Colon (tissue), 2 donors: ENCODE data around the gene L3MBTL1.
"Not testable (repeated sequence)": the region's sequence is repeated elsewhere in the genome, so short reads cannot be mapped to it uniquely, and the experiment has no call there.

Experiments used
- FAIRE-seq: peaks from 2 replicates; lab custom pipeline; 2012; peaks lifted over from hg19 to GRCh38; lab: Jason Lieb, UNC
- donor health status: control.
- donor health status: control.

Gene L3MBTL1

DNA sequence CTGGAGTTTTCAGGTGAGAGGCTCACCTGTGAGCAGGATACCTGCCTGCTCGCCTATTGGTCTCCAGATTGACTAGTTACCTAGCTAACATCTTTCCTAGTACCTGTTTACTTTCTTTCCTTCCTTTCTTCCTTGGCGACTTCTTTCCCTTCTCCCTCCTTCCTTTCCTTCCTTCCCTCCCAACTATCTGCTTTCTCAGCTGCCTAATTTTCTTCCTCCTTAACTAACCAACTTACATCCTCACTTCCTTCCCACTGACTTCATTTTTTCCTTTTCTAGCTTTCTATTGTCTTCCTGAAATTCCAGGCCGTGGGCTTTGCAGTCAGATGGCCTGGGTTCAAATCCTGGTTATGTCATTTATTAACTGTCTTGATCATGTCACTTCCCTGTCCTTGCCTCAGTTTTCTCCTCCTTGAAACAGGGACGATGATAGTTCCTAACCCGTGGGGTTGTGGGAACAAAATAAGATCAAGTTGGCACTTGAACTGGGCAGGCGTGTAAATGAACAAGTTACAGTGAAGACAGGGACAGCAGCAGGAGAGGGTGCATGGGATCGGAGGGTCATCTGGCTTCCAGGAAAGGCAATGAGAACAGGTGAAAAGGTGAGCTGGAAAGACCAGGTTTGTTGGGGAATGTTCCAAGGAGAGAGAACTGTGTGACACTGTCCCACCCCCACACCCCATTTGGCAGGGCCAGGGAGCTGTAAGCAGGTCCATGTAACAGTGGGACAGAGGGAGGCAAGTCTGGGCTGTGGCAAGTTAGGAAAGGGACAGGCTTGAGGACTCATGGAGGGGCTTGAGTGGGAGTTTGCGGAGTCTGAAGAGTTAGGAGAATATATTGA, 51.9 kb downstream of the L3MBTL1 start:
- no peak for FAIRE-seq

DNA sequence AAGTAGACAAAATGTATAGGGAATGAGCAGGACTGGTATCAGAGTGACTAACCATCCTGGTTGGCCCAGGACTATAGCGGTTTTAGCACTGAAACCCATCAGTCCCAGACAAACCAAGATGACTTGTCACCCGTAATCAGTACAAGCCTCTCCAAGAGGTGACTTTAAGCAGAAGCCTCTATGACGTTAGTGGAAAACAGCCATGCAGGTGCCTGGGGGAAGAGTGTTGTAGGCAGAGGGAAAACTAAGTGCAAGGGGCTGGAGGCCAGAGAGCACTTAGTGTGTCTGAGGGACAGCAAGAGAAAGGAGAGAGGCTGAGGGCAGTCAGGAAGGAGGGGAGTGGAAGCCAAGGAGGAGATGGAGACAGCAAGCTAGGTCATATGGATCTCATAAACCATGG, 53.5 kb downstream of the L3MBTL1 start:
- FAIRE-seq: no peak

DNA sequence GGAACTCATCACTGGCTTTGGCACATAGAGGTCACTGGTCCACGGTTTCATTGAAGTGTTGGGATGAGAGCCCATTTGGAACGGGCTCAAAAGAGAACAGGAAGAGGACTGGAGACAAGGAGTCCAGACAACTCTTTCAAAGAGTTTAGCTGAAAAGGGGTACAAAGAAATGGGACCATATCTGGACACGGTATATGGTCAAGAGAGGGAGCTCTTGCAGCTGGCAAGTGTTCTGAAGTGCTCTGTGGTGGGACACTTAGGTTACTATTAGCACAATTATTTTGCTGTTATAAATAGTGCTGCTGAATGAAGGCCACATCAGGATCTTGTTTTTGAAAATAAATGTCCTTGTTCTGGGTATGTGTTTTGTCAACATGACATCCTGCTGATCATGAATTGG, 55.9 kb downstream of the L3MBTL1 start:
- no peak for FAIRE-seq

DNA sequence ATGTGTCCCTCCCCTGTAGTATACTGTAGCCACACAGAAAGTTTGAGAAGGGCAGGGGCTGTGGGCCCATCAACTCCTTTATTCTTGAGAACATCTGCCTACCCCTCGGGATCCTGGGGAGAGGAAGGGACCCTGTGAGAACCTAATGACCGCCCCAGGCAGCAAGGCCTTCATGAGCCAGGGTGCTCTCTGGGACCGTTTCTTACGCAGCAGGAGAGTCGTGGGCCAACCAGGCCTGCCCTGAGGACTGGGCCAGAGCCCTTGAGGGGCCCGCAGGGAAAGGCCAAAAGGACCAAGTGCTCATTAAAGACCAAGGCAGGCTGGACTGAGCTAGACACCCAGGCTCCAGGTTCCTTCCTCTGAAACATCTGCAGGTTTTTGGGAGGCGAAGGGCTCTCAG, 56.5 kb downstream of the L3MBTL1 start:
- FAIRE-seq: no peak

DNA sequence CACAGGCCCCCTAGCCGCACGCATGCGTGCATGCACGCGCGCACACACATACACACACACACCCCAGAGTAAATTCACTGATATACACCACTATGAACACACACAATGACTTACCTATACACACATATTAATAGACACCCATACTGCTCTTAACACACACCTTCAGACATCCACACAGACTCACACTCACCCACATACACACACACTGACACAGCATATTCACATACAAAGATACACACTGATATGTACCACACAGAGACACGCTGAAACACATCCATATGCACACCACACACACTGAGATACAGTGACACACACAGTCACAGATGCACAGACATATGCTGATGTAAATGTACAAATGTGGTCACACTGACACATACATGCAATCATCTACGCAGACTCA, 57.0 kb downstream of the L3MBTL1 start:
- FAIRE-seq: no peak

DNA sequence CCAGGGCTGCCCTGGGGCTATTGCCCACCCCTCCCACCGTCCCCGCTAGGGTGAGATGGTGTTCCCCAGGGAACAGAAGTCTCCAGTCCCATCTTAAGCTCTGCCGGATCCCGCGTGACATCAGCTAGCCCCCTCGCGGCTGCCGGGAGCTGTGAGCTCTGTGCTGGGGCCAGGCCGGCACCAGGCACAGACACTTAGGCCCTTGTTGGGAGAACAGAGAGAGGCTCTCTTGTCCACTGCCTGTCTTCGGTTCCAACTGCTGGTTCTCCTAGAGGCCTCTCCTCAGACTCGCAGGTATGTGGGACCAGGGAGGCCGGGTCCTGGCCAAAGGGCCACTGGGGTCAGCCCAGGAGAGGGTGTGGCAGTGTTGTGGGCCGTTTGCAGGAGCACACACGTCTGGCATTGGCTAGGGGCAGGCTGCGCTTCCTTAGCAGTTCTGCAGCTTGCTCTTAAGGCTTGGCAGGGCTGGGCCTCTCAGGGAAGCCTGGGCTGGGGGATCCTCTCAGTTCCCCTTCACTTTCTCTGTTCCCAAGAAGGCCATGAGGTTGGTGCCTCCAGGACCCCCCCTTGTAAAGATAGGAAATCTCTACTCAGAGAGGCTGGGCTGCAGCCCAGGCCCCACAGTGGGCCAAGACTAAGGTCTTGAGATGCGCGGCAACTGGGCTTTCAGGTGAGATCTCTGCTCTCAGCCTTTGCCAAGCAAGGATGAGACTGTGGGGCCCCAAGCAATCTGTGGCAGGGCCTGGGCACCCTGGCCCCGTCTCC, 57.7 kb downstream of the L3MBTL1 start:
- FAIRE-seq: no peak

DNA sequence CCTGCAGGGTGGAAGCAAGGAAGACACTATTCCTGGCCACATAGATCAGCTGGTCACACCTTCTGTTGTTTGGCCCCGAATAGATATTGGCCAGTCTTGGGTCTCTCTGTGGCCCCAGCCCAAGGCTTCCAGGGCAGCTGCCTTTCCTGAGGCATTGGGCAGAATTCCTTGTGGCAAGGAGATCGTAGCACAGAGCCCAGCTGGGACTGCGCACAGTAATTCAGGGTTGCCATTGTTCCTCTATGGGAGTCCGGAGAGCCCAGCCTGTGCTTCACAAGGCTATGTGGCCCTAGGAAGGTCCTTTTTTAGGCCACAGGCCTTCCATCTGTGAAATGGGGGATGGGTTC, 58.2 kb downstream of the L3MBTL1 start:
- no peak for FAIRE-seq

DNA sequence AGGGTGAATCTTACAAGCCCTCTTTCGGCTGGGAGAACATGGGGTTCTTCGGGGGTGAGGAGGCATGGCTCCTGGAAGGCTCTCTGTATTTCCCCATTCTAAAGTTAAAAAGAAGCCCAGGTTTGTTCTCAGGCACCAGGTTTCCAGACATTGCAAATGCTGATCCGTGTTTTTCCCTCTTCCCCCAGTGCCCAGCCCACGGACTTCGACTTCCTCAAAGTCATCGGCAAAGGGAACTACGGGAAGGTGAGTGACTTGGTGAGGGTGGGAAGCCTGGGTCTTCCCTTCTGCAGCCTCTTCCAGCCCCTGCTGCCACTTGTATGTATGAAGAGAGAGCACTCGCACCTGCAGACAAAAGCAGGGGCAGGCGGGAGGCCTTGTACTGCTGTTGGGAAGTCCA, 60.0 kb downstream of the L3MBTL1 start:
- no peak for FAIRE-seq

DNA sequence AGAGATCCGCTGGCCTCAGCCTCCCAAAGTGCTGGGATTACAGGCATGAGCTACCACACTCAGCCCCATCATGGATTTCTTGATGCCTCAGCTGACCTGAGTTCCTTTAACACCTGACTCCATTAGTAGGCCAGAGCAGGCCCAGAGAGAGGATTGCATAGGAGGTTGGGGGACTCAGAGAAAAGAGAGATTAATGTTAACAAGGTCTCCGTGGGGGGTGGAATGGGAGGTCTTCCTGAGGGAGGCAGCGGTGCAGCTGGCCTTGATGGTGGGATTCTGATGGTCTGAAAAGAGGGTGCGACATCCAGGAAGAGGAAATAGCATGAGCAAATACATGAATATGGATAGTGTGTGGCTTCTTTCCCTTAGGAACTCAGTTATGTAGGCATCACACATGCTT, 61.2 kb downstream of the L3MBTL1 start:
- no peak for FAIRE-seq

DNA sequence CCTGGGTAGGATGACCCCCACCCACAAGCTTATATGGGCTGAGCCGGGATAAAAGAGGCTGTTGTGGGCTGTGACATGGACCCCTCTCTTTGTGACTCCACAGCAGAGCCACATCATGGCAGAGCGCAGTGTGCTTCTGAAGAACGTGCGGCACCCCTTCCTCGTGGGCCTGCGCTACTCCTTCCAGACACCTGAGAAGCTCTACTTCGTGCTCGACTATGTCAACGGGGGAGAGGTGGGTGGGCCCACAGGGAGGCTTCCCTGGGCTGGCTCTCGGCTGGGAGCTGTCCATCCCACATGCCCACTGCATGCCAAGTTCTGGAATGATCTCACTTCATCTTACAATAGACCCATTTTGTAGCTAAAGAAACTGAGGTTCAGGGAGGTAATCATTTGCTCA, 61.8 kb downstream of the L3MBTL1 start:
- FAIRE-seq: no peak

DNA sequence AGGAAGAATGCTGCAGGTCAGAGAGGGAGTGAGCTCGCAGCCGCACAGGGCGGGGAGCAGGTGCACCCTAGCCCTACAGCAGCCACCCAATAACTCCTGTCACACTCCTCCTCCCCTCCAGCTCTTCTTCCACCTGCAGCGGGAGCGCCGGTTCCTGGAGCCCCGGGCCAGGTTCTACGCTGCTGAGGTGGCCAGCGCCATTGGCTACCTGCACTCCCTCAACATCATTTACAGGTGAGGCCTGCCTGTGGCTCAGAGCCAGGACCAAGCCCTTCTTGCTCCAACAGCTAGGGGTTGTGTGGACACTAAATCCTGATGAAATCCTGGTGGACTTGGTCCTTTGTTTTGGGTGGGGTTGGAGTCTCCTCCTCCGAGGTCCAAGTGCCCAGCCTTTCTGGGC, 63.0 kb downstream of the L3MBTL1 start:
- FAIRE-seq: no peak

DNA sequence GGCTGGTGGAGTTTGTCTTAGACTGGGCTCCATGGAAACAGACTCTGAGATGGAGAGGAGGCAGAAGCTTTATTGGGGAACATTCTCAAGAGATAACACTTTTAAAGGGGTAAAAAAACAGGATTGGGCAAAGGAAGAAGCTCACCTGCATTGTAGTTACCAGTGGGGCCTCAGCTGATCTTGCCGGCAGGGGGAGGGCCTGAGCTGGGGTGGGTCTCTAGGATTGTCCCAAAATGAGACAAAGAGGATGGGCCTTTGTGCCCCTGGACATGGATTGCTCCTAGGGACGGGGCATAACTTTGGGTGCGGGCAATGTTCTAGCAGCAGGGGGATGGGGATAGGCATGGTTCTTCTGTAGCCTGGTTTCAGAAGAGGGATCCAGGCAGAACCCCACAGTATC, 63.8 kb downstream of the L3MBTL1 start:
- no peak for FAIRE-seq

DNA sequence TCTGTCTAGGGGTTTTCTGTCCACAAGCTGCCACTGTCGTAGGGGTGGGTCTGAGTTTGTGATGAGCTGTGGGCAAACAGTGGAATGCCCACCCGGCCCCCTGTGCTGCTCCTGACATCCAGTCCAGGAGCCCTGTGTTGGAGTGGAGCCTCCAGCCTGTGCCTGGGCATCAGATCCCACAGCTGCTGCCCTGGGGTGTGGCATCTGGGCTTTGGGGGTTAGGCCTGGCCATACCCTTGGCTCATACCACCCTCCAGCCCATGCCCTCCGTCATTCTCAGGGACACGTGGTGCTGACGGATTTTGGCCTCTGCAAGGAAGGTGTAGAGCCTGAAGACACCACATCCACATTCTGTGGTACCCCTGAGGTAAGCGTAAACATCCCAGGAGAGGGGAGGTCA, 64.3 kb downstream of the L3MBTL1 start:
- FAIRE-seq: no peak

DNA sequence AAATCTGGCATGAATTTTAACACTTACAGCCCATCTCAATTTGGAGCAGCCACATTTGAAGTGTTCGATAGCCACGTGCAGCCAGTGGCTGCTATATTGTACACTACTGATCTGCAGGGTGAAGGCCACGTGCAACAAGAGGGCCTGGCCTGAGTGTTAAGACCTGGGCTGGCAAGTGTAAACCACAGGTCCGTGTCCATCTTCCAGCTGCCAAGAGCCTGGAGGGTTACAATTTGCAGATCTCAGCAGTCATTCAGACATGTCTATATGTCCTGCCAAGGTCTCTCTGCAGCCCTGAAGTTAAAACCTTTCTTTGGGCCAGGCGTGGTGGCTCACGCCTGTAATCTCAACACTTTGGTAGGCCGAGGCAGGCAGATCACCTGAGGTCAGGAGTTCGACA, 65.4 kb downstream of the L3MBTL1 start:
- FAIRE-seq: no peak

DNA sequence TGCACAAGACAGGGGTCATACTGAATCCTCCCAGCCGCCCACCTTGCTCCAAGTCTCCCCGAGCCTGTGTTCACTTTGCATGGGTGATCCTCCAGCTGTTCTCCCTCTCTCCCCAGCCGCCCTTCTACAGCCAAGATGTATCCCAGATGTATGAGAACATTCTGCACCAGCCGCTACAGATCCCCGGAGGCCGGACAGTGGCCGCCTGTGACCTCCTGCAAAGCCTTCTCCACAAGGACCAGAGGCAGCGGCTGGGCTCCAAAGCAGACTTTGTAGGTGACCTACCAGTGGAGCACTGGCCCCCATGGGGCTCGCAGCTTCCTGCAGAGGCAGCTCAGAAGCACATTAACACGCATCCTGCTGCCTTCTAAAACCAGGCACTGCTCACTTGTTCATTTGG, 68.6 kb downstream of the L3MBTL1 start:
- FAIRE-seq: no peak

DNA sequence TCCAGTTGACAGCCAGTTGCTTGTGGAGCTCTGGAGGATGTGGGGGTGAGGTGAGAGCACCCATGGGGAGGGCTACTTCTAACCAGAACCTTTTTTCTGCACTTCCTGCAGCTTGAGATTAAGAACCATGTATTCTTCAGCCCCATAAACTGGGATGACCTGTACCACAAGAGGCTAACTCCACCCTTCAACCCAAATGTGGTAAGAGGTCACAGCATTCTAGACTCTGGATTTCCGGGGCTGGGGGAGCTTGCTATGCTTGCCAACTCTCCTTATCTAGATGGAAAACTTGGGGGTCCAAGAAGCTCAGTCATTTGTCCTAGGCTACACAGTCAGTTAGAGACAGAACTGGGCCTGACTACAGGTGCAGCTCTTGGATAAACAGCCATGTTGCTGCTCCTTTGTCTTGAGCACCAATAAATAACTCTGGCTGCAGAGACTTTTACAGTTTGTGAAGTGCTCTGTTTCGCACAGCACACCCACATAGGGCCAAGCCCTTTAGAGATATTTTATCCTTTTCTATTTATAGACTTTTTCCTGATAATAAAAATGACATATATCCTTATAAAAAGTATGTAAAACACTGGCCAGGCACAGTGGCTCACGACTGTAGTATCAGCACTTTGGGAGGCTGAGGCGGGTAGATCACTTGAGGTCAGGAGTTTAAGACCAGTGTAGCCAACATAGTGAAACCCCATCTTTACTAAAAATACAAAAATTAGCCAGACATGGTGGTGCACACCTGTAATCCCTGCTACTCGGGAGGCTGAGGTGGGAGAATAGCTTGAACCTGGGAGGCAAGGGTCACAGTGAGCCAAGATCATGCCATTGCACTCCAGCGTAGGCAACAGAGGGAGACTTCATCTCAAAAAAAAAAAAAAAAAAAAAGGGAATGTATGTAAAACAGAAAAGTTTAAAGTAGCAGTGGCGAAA, 72.6 kb downstream of the L3MBTL1 start:
- no peak for FAIRE-seq

DNA sequence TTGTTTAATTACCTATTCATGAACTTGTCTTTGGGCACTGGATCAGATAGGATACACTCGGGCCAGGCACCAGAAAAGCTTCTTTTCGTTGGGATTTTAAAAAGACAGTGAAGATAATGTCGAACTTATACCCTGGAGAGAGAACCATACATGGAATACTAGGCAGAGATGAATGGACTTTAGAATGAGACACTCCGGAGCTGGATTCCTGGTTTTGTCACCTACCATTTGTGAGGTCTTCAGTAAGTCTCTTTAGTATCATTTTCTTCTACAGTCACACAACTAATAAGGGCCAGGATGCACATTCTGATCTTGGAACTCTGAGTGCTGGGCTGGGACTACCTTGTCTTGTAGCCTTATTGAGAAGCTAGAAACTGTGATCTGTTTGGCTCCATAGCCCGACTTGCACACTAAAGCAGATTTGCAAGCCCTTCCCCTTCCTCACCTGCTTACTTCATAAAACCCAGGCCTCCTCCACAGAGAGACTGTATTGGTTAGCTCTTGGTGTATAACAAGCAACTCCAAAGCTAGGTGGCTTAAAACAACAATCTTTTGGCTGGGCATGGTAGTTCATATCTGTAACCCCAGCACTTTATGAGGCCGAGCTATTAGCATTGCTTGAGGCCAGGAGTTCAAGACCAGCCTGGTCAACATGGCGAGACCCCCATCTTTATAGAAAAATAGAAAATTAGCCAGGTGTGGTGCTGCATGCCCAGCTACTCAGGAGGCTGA, 75.8 kb downstream of the L3MBTL1 start:
- FAIRE-seq: no peak

DNA sequence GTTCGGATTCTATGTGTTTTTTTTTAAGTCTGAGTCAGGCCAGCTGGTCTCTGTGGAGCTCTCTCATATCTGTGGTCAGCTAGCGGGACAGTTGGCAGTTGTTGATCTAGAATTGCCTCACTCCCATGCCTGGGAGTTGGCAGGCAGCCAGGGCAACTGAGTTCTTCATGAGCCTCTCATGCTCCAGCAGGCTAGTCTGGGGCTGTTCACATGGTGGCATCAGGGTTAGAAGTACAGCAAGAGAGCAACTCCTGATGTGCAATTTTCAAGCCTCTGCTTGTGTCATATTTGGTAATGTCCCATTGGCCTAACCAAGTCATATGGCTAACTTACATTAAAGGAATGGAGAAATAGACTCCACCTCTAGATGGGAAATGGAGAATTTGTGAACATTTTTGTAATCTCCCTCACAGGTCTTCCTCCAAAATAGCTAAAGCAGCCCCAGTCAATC, 76.5 kb downstream of the L3MBTL1 start:
- no peak for FAIRE-seq

DNA sequence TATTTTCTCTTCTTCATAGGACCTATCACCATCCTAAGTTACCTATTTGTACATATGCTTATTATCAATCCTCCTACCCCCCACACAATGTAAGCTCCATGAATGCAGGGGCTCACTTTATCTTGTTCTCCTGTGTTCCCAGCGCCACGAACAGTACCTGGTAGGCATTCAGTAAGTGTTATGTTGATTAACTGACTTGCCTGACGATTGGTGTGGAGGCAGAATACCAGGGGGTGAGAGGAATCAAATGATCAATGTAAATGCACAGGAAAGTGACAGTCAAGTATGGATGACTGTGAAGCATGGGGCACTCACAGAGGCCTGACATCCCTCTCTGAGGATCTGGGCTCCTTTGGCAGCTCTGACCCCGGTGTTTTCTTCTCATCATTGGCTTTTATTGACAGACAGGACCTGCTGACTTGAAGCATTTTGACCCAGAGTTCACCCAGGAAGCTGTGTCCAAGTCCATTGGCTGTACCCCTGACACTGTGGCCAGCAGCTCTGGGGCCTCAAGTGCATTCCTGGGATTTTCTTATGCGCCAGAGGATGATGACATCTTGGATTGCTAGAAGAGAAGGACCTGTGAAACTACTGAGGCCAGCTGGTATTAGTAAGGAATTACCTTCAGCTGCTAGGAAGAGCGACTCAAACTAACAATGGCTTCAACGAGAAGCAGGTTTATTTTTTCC, 77.1 kb downstream of the L3MBTL1 start:
- FAIRE-seq: no peak

DNA sequence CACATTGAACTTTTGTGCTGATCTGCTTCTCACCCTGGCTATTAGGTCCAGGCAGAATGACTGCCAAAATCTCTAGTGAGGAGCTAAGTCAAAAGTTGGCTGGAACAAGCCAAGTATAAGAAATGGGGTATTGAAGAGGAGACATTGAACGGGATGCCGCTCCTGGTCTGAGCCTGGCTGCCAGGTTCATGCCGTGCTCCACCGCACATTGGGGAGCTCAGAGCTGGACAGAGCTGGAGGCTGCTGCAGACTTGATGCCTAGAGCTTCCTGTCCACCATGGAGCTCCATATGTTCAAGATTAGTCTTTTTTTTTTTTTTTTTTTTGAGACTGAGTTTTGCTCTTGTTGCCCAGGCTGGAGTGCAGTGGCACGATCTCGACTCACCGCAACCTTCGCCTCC, 79.1 kb downstream of the L3MBTL1 start:
- FAIRE-seq: no peak

DNA sequence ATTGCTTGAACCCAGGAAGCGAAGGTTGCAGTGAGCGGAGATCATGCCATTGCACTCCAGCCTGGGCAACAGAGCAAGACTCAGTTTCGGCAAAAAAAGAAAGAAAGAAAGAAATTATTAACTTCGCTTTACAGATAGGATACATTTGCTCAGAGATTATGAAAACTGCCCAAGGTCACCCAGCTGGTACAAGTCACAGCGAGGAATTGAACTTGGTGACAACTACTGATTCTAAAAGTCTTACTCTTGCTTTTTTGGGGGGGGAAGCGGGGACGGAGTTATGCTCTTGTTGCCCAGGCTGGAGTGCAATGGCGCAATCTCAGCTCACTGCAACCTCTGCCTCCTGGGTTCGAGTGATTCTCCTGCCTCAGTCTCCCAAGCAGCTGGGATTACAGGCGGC, 81.0 kb downstream of the L3MBTL1 start:
- not testable (repeated sequence) for FAIRE-seq
